ENCODE results near the gene GNAS.

The GNAS gene

DNA sequence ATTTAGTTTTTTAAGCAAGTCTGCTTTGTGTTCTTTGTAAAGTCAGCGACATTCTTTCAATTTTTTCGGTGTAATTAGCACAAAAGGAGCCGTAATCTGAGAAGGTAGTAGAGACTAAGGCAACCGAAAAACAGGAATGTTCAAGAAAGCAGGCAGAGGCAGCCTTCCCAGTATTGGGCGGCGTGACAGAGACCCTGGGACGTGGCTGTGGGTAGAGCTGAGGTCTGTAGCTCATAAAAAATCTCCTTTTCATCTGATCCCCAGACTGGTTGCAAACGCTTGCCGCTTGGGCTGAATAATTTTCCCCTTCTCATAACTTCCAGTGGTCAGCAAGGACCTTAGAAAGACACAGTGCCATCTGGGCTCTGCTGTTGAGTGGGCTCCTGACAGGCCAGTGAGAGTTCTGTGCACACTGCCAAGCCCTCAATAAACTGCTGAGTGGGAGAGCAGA lies 30.8 kb downstream of the GNAS start:
- DNase-seq = no peak

DNA sequence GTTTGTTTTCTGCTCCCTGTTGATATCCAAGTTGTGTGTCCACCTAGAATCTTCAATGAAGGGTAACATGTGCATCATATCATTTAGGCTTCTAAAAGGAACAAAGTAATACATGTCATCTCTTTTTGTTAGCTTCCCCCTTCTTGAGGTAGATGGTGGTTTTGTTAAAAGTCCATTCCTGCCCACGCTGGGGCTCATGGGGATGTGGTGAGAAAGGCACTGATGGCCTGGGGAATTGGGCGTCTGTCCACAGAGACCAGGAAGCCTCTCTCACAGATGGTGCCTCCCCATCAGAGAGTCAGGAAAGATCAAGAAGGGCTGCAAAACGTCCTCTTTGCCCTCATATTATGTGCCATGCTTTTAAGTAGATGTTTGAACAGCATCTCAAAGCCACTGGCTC lies 32.5 kb downstream of the GNAS start:
- no peak for DNase-seq

DNA sequence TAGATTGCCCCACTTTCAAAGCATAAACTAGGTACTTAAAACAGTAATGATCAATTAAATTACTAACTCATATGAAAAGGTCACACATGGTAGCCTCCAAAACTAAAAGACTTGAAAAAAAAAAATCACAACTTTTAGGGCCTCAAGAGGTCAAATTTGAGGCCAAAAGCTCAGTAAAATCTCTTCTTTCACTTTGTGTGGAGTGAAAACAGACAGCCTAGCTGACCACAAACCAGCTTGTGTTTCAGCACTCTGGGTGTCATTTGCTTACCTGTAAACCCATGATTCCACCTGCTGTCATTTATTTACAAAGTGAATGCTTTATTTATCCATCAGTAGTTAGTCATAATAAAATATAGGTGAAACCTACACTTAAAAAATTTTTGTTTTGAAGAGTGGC lies 34.0 kb downstream of the GNAS start:
- no peak for DNase-seq

GRCh38 chr20:58888103-58888502 lies 35.6 kb downstream of the GNAS start:
- DNase-seq = no peak

DNA sequence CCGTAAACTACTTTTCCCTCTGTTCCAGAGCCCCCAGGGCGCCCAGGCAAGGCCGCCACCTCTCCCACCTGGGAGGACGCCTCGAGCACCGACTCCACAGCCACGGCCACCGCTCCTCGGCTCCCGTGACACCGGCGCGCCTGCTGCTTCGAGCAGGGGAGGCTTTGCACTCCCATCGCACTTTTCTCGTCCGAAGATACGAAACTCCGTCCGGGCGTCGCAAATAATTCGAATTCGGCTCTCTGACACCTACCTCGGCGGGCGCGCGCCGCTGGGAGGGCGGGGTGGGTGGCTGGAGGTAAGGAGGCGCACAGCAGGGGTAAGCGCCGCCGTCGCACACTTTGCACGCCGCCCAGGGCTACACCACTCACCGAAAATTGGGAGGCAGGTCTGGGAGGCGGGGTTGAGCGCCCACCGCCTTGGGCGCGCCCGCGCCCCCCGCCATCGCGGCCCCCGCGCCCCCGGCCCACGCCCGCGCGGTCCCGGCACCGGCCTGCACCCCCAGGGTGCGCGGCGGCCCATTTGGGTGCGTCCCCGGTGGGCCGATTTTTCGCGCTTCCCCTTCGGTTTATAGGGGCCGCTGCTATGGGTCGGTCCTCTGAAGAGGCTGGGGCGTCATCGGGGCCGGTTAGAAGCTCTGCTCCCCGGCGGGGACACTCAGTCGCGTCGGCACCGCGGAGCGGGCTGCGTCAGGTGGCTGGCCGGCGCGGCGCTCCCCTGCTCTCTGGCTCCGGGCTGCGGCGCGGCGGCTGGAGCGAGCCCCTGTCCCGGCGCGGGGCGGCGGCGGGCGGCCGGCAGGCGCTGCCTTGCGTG lies 36.2 kb downstream of the GNAS start:
- no peak for DNase-seq

DNA sequence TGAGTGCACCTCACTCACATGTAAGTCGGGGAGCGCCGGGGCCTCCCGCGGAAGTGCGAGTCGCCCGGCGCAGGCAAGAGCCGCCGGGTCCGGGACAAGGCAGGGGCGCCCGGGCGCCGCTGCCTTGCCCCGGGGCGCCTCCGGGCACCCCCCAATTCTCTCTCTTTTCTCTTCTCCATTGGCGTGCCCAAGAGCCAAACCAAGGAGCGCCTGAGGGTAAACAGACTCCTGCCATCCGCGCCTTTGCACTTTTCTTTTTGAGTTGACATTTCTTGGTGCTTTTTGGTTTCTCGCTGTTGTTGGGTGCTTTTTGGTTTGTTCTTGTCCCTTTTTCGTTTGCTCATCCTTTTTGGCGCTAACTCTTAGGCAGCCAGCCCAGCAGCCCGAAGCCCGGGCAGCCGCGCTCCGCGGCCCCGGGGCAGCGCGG lies 36.8 kb downstream of the GNAS start:
- DNase-seq = no peak

GRCh38 chr20:58889798-58890517 lies 37.4 kb downstream of the GNAS start:
- no peak for DNase-seq

DNA sequence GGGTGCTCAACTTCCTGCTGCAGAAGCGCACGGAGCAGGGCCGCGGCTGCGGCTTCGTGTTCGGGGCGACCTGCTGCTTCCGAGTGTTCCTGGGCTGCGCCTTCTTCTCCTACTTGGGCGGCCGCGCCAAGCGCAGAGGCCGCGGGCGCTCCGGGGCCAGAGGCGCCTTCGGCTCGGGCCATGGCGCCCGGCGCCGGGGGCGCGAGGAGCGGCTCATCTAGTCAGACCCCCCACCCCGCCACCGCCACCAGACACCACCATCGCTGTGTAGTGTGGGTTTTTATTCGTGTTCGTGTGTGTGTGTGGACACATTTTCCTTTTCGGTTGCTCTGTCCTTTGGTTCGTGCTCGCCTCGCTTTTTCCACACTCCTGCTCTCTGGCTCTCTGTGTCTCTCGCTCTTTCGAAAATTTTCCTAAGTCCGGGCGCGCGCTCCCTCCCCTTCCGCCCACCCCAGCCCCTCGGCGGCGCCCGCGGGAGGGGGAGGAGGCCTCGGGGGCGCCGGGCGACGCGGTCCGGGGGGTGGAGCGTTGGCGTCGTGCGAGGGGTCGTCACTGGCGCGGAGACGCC lies 38.1 kb downstream of the GNAS start:
- DNase-seq = no peak

- DNase-seq = peak; percentile 55
These were observed 38.7 kb downstream of the GNAS start for GRCh38 chr20:58891086-58891717.

GRCh38 chr20:58891718-58892140 lies 39.2 kb downstream of the GNAS start:
- DNase-seq = no peak

- peak; percentile 57 for DNase-seq
These were observed 39.8 kb downstream of the GNAS start for GRCh38 chr20:58892141-58892931.

- DNase-seq = no peak
These were observed 40.4 kb downstream of the GNAS start for GRCh38 chr20:58892932-58893224.

DNA sequence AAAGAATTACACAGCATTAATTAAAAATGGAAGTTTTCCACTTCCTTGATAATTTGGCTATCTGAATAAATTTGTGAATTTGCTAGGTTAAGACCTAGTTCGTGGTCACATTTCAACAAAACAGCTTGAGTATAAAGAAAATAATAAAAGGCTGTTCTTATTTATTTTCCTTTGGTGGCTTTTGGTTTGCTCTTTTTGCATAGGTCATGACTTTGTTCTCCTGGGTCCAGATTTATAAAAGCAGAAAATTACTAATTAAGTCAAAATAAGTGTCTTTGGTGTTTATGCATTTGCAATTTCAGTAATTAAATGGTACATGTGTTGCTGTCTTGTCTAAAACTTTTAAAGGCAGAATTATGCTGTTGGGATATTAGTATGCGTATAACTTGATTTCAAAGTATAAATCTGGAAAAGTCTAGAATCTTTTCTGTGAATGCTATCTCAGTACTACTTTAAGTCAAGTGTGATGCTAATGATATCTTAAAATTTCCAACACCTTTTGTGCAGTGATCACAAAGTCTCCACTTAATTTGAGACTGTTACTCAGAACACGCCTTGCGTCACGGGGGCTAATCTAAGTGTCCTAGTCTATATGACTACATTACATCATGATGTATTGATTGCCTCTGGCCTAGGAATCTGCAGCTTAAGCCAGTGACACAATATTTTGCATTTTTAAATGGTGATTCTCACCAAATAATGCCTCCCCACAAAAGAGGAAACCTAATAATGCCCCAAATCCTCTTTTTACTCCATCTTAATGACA lies 41.0 kb downstream of the GNAS start:
- DNase-seq = no peak

GRCh38 chr20:58894652-58895447 lies 42.3 kb downstream of the GNAS start:
- DNase-seq = no peak

- DNase-seq = no peak
These were observed 43.1 kb downstream of the GNAS start for GRCh38 chr20:58895448-58896180.

GRCh38 chr20:58896820-58897219 lies 44.3 kb downstream of the GNAS start:
- no peak for DNase-seq

DNA sequence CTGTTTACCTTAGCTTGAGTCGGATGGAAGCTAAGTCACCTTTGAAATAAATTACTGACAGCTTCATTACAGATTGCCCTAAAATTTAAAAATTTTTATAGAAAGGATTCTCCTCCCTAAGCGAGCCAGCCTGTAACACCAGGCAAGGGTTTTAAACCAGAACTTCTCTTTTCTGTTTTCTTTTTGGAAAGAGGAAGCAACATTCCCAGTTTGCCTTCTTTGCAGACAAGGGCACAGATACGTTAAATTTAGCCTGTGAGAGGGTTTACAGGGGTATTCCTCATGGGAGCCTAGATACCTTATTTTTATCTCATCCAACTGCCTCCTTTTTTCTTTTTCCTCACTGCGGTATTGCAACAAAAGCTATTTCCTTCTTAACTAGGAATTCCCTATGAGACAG lies 45.0 kb downstream of the GNAS start:
- DNase-seq = no peak

GRCh38 chr20:58898629-58899408 lies 46.3 kb downstream of the GNAS start:
- DNase-seq = no peak

DNA sequence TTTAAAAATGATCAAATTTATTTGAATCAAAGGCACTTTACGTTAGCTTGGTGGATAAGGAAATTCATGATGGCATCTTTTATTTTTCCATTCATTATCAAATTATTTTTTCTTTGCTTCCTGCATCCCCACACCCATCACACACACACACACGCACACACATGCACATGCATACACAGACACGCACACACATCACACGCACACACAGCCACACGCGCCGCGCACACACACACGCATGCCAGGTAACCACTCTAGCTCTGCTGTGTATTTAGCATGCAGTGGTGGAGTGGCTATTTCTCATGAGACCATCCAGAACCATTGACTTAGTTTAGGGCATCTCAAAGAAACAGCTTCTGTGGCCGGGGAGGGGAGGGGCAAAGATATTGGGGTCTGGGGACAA lies 47.0 kb downstream of the GNAS start:
- DNase-seq = no peak

- no peak for DNase-seq
These were observed 47.9 kb downstream of the GNAS start for GRCh38 chr20:58900397-58900796.
